ENCODE measurements around the gene MAG.

The MAG gene

DNA sequence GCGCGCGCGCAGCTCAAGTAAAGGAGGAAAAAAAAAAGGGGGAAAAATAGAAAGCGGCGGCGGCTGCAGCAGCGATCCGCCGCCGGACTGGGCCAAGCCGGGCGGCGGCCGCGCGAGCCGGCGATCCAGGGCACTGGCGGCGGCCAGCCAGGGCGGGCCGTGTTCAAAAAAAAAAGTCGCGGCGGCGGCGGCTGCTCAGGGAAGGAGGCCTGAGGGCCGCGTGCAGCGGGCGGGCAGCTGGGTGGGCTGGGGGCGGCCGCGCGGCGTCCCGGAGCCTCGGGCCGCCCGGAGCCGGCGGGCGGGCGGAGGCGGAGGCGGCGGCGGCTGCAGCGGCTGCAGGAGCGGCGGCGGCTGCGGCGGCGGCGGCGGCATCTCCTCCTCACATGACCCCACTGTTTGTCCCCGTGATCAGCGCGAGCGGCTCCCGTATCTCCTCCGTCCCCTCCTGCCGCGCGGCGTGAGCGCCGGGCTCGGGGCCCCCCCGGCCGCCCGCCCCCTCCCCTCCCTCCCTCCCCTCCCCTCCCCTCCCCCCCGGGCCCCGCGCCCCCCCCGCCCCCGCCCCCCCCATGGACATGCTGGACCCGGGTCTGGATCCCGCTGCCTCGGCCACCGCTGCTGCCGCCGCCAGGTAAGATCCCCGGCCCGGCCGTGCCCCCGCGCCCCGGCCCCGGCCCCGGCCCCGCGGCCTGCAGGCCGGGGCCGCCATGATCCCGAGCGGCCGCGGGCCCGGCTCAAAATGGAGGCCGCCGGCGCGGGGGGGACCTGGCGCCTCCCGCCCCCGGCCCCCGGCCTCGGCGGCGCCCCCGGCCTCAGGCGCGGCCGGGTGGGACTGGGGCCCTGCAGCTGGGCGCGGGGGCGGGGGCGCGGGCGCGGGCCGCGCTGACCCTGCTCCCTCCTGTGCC, 23.2 kb upstream of the MAG start, which contains the start of gene USF2:
USF2 (plus strand) TSS at position 427 of the 902 bp plus-strand sequence; CDS start at position 567, 140 bp downstream.
- POLR2A ChIA-PET, result no interaction called here
- DNase-seq (ENCODE audit: extremely low spot score), result peak; percentile 83
- TF ChIP-seq, protein P1, sequence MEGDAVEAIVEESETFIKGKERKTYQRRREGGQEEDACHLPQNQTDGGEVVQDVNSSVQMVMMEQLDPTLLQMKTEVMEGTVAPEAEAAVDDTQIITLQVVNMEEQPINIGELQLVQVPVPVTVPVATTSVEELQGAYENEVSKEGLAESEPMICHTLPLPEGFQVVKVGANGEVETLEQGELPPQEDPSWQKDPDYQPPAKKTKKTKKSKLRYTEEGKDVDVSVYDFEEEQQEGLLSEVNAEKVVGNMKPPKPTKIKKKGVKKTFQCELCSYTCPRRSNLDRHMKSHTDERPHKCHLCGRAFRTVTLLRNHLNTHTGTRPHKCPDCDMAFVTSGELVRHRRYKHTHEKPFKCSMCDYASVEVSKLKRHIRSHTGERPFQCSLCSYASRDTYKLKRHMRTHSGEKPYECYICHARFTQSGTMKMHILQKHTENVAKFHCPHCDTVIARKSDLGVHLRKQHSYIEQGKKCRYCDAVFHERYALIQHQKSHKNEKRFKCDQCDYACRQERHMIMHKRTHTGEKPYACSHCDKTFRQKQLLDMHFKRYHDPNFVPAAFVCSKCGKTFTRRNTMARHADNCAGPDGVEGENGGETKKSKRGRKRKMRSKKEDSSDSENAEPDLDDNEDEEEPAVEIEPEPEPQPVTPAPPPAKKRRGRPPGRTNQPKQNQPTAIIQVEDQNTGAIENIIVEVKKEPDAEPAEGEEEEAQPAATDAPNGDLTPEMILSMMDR (IDR thresholded peaks at IDR 0.05; ENCODE audit: control extremely low read depth, extremely low read depth, low read depth, missing control alignments), result no peak
- CTCF ChIA-PET, result interaction anchor here (0.7 to 2.2 kb wide), 12 partner anchors 12 to 241 kb away, joined by 3 to 12 read pairs (median 4); partner anchors contain the start of gene HAMP

DNA sequence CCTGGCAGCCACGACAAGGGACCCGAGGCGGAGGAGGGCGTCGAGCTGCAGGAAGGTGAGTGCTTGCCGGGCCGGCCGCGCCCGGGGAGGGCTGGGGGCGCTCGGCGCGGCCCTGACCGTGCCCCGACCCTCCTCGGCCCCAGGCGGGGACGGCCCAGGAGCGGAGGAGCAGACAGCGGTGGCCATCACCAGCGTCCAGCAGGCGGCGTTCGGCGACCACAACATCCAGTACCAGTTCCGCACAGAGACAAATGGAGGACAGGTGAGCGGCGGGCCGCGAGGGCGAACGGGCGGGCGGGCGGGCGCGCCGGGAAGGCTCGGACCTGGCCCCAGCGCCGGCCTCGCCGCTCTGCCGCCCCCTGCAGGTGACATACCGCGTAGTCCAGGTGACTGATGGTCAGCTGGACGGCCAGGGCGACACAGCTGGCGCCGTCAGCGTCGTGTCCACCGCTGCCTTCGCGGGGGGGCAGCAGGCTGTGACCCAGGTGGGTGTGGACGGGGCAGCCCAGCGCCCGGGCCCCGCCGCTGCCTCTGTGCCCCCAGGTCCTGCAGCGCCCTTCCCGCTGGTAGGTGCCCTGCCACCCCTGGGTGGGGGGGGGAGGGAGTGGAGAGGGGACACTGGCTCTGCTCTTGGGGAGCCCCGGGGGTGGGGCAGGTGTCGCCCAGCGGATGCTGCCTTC, 22.4 kb upstream of the MAG start:
- CTCF ChIA-PET, result interaction anchor here (0.5 to 2.2 kb wide), 16 partner anchors 12 to 240 kb away, joined by 3 to 12 read pairs (median 4); partner anchors contain the start of gene HAMP
- POLR2A ChIA-PET, result interaction anchor here (0.5 kb wide), 1 partner anchor 65 kb away, joined by 4 read pairs; no protein-coding TSS in a partner anchor
- TF ChIP-seq, protein P1 (IDR thresholded peaks at IDR 0.05; ENCODE audit: control extremely low read depth, extremely low read depth, low read depth, missing control alignments), result peak; percentile 73
- DNase-seq (ENCODE audit: extremely low spot score), result peak; percentile 89

GRCh38 chr19:35270381-35270811, 21.6 kb upstream of the MAG start:
- ChIA-PET POLR2A (no interaction called here), CTCF (interaction anchor here (1.0 to 2.2 kb wide), 3 partner anchors 18 to 198 kb away, joined by 4 to 12 read pairs (median 7); no protein-coding TSS in a partner anchor)
- TF ChIP-seq, protein P1 (IDR thresholded peaks at IDR 0.05; ENCODE audit: control extremely low read depth, extremely low read depth, low read depth, missing control alignments), result no peak
- no peak for DNase-seq (ENCODE audit: extremely low spot score)

DNA sequence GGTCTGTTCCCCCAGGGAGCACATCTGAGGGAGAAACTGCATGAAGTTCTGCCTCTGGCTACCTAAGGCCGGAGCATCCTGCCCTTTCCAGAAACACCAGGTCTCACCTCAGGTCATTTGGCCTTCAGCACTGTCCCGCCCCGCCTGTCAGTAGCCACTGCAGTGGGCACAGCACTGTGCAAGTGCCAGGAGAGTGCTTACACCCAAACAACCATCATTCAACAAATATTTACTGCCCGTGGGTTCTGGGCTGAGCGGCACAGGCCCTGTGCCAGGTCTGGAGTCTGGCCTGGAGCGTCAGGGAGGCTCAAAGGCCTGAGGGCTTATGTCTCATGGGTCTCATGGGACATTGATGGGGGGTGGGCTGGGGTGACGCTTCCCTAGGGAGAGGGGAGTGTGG, 20.4 kb upstream of the MAG start:
- CTCF ChIA-PET, result no interaction called here
- TF ChIP-seq, protein P1 (IDR thresholded peaks at IDR 0.05; ENCODE audit: control extremely low read depth, extremely low read depth, low read depth, missing control alignments), result no peak
- POLR2A ChIA-PET, result no interaction called here
- no peak for DNase-seq (ENCODE audit: extremely low spot score)

GRCh38 chr19:35272122-35272719, 19.7 kb upstream of the MAG start:
- POLR2A ChIA-PET, result no interaction called here
- CTCF ChIA-PET, result interaction anchor here (1.0 to 1.3 kb wide), 3 partner anchors 12 to 223 kb away, joined by 3 to 4 read pairs (median 3); no protein-coding TSS in a partner anchor
- DNase-seq (ENCODE audit: extremely low spot score), result no peak
- TF ChIP-seq, protein P1 (IDR thresholded peaks at IDR 0.05; ENCODE audit: control extremely low read depth, extremely low read depth, low read depth, missing control alignments), result no peak
